Natural killer cell (primary cell): ENCODE data around the gene ASGR2. TPM values are rescaled to one million over a fixed set of nuclear protein-coding genes. Genes with fewer than 3 reads are reported as not detected.
"Not testable (repeated sequence)": the region's sequence is repeated elsewhere in the genome, so short reads cannot be mapped to it uniquely, and the experiment has no call there.

Source experiments
- ATAC-seq, 3 donors: fragments of 150-1000 bp in 2 of 3; fragments of 200-7000 bp in 1 of 3; cut with Tn5 transposase; 1 replicate in 1 of 3; 2 replicates in 2 of 3; pipeline ENCODE4 v1.10.0; 2021; ENCODE audit warnings: mild to moderate bottlenecking in 2 of 3, moderate library complexity in 2 of 3
- DNase-seq, 2 donors: peaks; one replicate each; pipeline versions ENCODE4 v3.0.0 to v3.0.0-alpha.2; 2013 to 2021; ENCODE audit warnings: mixed read lengths in 1 of 2
- H3K27ac ChIP-seq: one replicate; pipeline ENCODE4 v1.5.1; 2013; ENCODE audit warnings: mild to moderate bottlenecking, low read length
- H3K27me3 ChIP-seq: one replicate; pipeline ENCODE4 v1.6.1; 2013; ENCODE audit warnings: low read length; ENCODE audit not compliant: control insufficient read depth, insufficient read depth
- H3K36me3 ChIP-seq: one replicate; pipeline ENCODE4 v1.6.1; 2013; ENCODE audit warnings: low read length; ENCODE audit not compliant: control insufficient read depth, insufficient read depth
- H3K4me1 ChIP-seq: one replicate; pipeline ENCODE4 v1.6.1; 2013; ENCODE audit warnings: low read length; ENCODE audit not compliant: control insufficient read depth, insufficient read depth
- H3K4me3 ChIP-seq: one replicate; pipeline ENCODE4 v1.5.1; 2013; ENCODE audit warnings: low read length
- H3K9me3 ChIP-seq: one replicate; pipeline ENCODE4 v1.6.1; 2013; ENCODE audit warnings: low read length; ENCODE audit not compliant: control insufficient read depth, insufficient read depth
- H3K27ac Mint-ChIP-seq, 2 donors: one replicate each; pipeline ENCODE4 v1.8.0; 2022; ENCODE audit warnings: mild to moderate bottlenecking in 2 of 2, mixed read lengths in 2 of 2, moderate library complexity in 1 of 2
- H3K27me3 Mint-ChIP-seq, 2 donors: one replicate each; pipeline ENCODE4 v1.8.0; 2022; ENCODE audit warnings: low read depth in 2 of 2, mixed read lengths in 2 of 2
- H3K36me3 Mint-ChIP-seq: one replicate; pipeline ENCODE4 v1.8.0; 2022; ENCODE audit warnings: mixed read lengths
- H3K4me1 Mint-ChIP-seq, 2 donors: one replicate each; pipeline ENCODE4 v1.8.0; 2022; ENCODE audit warnings: mixed read lengths in 2 of 2
- H3K4me3 Mint-ChIP-seq: one replicate; pipeline ENCODE4 v1.8.0; 2022; ENCODE audit warnings: mild to moderate bottlenecking, moderate library complexity, mixed read lengths
- H3K9me3 Mint-ChIP-seq, 2 donors: one replicate each; pipeline ENCODE4 v1.8.0; 2022; ENCODE audit warnings: mixed read lengths in 2 of 2
- CTCF ChIP-seq: fragments of 200-600 bp; IDR thresholded peaks from one replicate; pipeline ENCODE4 v1.8.0; 2022; ENCODE audit warnings: antibody characterized with exemption
- WGBS: methylation state at CpG from one replicate; pipeline ENCODE4 v1.1.7; 2013; ENCODE audit warnings: missing lambda C conversion rate; ENCODE audit not compliant: insufficient coverage; 5-methylcytosine and 5-hydroxymethylcytosine counted together
- intact Hi-C: fragments of 100-400 bp; cut with micrococcal nuclease; formaldehyde crosslinking; loops from one replicate; pipeline ENCODE4 v1.14.2; 2022
- total RNA-seq, 4 donors: library from RNA; stranded (reverse); fragments of 120-200 nt in 1 of 4; gene quantifications; one replicate each; pipeline versions ENCODE4 v1.2.3 to v1.2.4, GENCODE V29; 2013 to 2022

Gene ASGR2
- total RNA-seq, 3 donors from 2014 or later (not counting 1 experiment from before 2014, with no cell fraction given), result 0.88 to 2.3 TPM; not detected in 1

GRCh38 chr17:7097940-7098339 is 16.7 kb downstream of the ASGR2 start:
- H3K4me1 Mint-ChIP-seq, result peaks cover 12 to 15% of the 10 kb centered on the region in 2 donors
- no peaks in the 10 kb centered on the region for H3K9me3 Mint-ChIP-seq
- no peak overlapping the region for H3K4me3 ChIP-seq
- no peak overlapping the region for H3K27ac ChIP-seq
- WGBS, result 94% methylated on average over 5 of the region's 5 CpGs
- H3K36me3 Mint-ChIP-seq, result no peaks in the 10 kb centered on the region
- no peaks in the 10 kb centered on the region for H3K36me3 ChIP-seq
- H3K9me3 ChIP-seq, result no peaks in the 10 kb centered on the region
- peaks cover 20% of the 10 kb centered on the region for H3K4me1 ChIP-seq
- H3K27ac Mint-ChIP-seq, result no peak overlapping the region
- DNase-seq, result no peak
- peaks cover 19 to 31% of the 10 kb centered on the region in 2 donors for H3K27me3 Mint-ChIP-seq
- intact Hi-C loops, result no loop called here
- ATAC-seq, result no peak
- no peaks in the 10 kb centered on the region for H3K27me3 ChIP-seq
- no peak for TF ChIP-seq CTCF
- no peak overlapping the region for H3K4me3 Mint-ChIP-seq

GRCh38 chr17:7095625-7096024 is 19.0 kb downstream of the ASGR2 start:
- intact Hi-C loops, result no loop called here
- no CpG with 5 or more reads among the region's 1 CpG for WGBS
- peaks cover 12 to 15% of the 10 kb centered on the region in 2 donors for H3K4me1 Mint-ChIP-seq

GRCh38 chr17:7094652-7095019 is 20.0 kb downstream of the ASGR2 start:
- H3K4me1 ChIP-seq, result peaks cover 20% of the 10 kb centered on the region
- no peaks in the 10 kb centered on the region for H3K27me3 ChIP-seq
- DNase-seq, result no peak
- intact Hi-C loops, result no loop called here
- H3K9me3 ChIP-seq, result no peaks in the 10 kb centered on the region
- no peaks in the 10 kb centered on the region for H3K36me3 ChIP-seq
- H3K27ac ChIP-seq, result peak overlapping the region; percentile 11
- Mint-ChIP-seq H3K27me3 (peaks cover 19 to 26% of the 10 kb centered on the region in 2 donors), H3K27ac (peak overlapping the region; percentile 34 to 66), H3K36me3 (no peaks in the 10 kb centered on the region), H3K4me1 (peaks cover 12 to 15% of the 10 kb centered on the region in 2 donors), H3K4me3 (no peak overlapping the region), H3K9me3 (no peaks in the 10 kb centered on the region)
- no peak for ATAC-seq
- TF ChIP-seq CTCF, result no peak
- WGBS, result 77% methylated on average over 10 of the region's 10 CpGs
- no peak overlapping the region for H3K4me3 ChIP-seq

More at GRCh38 chr17:7095625-7096024, 19.0 kb downstream of the ASGR2 start:
- Histone ChIP-seq H3K4me1 (peaks cover 20% of the 10 kb centered on the region), H3K9me3 (no peaks in the 10 kb centered on the region), H3K27me3 (no peaks in the 10 kb centered on the region), H3K36me3 (no peaks in the 10 kb centered on the region), H3K4me3 (no peak overlapping the region), H3K27ac (no peak overlapping the region)
- H3K27ac Mint-ChIP-seq, result no peak overlapping the region
- H3K36me3 Mint-ChIP-seq, result no peaks in the 10 kb centered on the region
- DNase-seq, result no peak
- ATAC-seq, result no peak
- no peak overlapping the region for H3K4me3 Mint-ChIP-seq
- no peak for TF ChIP-seq CTCF
- no peaks in the 10 kb centered on the region for H3K9me3 Mint-ChIP-seq
- peaks cover 19 to 26% of the 10 kb centered on the region in 2 donors for H3K27me3 Mint-ChIP-seq

GRCh38 chr17:7091311-7092005 is 23.2 kb downstream of the ASGR2 start:
- H3K36me3 Mint-ChIP-seq, H3K4me3 Mint-ChIP-seq, H3K9me3 Mint-ChIP-seq, H3K27ac Mint-ChIP-seq, intact Hi-C loops, H3K27ac ChIP-seq, H3K36me3 ChIP-seq, ATAC-seq, H3K9me3 ChIP-seq, H3K27me3 ChIP-seq, H3K4me3 ChIP-seq: not testable (repeated sequence)
- DNase-seq, result peak in 1 of 2 donors; percentile 57
- H3K4me1 Mint-ChIP-seq, result peaks cover 12 to 15% of the 10 kb centered on the region in 2 donors
- WGBS, result 88% methylated on average over 19 of the region's 28 CpGs
- H3K27me3 Mint-ChIP-seq, result peaks cover 19 to 20% of the 10 kb centered on the region in 2 donors
- peaks cover 20% of the 10 kb centered on the region for H3K4me1 ChIP-seq

- H3K27ac Mint-ChIP-seq, H3K27ac ChIP-seq, intact Hi-C loops, ATAC-seq, H3K36me3 Mint-ChIP-seq, H3K9me3 Mint-ChIP-seq, H3K36me3 ChIP-seq, H3K27me3 ChIP-seq, H3K4me3 Mint-ChIP-seq, H3K4me3 ChIP-seq, DNase-seq, H3K9me3 ChIP-seq: not testable (repeated sequence)
- WGBS, result 90% methylated on average over 6 of the region's 6 CpGs
- Mint-ChIP-seq H3K27me3 (peaks cover 16 to 17% of the 10 kb centered on the region in 2 donors), H3K4me1 (peaks cover 8 to 10% of the 10 kb centered on the region in 2 donors)
- H3K4me1 ChIP-seq, result peaks cover 10% of the 10 kb centered on the region
These were observed 25.1 kb downstream of the ASGR2 start for GRCh38 chr17:7089570-7089969.

- 94% methylated on average over 4 of the region's 4 CpGs for WGBS
- H3K27ac ChIP-seq, H3K4me3 Mint-ChIP-seq, H3K9me3 ChIP-seq, H3K9me3 Mint-ChIP-seq, H3K36me3 ChIP-seq, H3K4me1 ChIP-seq, H3K27ac Mint-ChIP-seq, H3K27me3 ChIP-seq, DNase-seq, intact Hi-C loops, H3K36me3 Mint-ChIP-seq, H3K4me3 ChIP-seq, ATAC-seq: not testable (repeated sequence)
- Mint-ChIP-seq H3K27me3 (peaks cover 13 to 16% of the 10 kb centered on the region in 2 donors), H3K4me1 (peaks cover 12 to 13% of the 10 kb centered on the region in 2 donors)
These were observed 26.2 kb downstream of the ASGR2 start for GRCh38 chr17:7088442-7088841.
